Raji (cell line): ENCODE measurements around the gene C2orf76.

Source experiments
- POLR2A ChIP-seq: IDR thresholded peaks from 2 replicates; pipeline ENCODE4 v1.6.1; 2011; ENCODE audit warnings: low read depth, low read length, control low read depth; ENCODE audit not compliant: insufficient read depth

The C2orf76 gene

GRCh38 chr2:119317554-119317953 is 49.1 kb downstream of the C2orf76 start:
- TF ChIP-seq POLR2A: no peak

GRCh38 chr2:119316066-119316465 is 50.6 kb downstream of the C2orf76 start:
- no peak for TF ChIP-seq POLR2A

- no peak for TF ChIP-seq POLR2A
These were observed 51.3 kb downstream of the C2orf76 start for GRCh38 chr2:119315241-119315925.

GRCh38 chr2:119311831-119312230 is 54.8 kb downstream of the C2orf76 start:
- no peak for TF ChIP-seq POLR2A

DNA sequence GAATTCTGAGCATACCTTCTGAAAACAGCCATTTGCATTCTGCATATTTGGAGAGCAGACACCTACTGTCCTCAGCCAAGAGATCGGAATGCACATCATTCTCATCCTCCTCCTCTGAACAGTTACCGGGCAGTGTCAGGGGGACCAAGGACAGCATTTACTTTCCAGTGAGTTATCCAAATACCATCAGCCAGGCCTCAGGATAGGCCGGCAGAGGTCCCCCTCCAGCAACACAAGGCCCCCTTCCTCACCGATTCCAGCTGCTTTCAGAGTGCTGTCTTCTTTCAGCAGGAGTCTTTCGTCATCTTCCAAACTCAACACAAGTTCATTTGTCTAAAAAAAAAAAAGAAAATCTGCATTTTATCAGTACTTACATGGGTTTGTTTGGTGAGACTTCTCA is 55.3 kb downstream of the C2orf76 start:
- TF ChIP-seq POLR2A: no peak

DNA sequence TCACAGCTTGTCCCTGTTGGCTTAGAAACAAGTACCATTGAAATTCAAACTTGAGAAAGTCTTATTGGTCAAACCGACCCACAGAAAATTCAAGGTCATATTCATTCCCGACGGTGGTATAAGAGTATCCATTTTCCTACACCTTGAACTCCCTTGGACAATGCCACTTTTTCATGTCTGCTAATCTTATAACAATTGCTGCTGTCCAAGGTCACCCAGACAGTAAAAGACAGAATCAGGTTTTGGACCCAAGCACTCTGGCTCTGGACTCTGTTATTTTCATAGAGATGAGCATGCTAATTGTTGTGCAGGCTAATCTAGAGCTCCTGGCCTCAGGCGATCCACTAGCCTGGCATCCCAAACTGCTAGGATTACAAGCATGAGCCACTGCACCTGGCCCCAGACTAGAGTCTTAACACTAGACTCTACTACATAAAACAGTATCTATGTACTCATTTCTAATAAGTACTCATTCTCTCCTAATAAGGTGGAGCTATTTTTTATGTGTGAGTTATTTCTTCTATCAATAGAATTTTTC is 57.8 kb downstream of the C2orf76 start:
- no peak for TF ChIP-seq POLR2A

GRCh38 chr2:119307419-119308140 is 59.1 kb downstream of the C2orf76 start:
- no peak for TF ChIP-seq POLR2A

GRCh38 chr2:119306196-119306590 is 60.4 kb downstream of the C2orf76 start:
- no peak for TF ChIP-seq POLR2A

- TF ChIP-seq POLR2A: no peak
These were observed 61.0 kb downstream of the C2orf76 start for GRCh38 chr2:119305497-119306195.

DNA sequence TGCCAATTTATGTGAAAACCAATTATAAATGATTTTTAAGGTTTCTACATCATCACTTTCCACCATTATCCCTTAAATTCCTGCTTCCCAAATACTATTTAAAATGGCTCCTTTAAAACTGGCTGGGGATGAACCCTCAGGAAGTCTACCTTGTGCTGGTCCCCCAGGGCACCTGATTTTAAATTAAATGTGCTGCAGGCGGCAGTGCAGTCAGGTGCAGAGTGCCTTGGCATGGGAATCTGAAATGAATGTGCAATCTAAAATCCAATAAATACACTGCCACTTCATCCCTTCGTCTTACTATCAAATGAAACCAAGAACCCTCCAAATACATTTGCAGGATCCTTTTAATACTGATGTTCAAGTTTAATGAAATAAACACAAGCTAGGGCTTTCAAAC is 61.8 kb downstream of the C2orf76 start:
- no peak for TF ChIP-seq POLR2A

DNA sequence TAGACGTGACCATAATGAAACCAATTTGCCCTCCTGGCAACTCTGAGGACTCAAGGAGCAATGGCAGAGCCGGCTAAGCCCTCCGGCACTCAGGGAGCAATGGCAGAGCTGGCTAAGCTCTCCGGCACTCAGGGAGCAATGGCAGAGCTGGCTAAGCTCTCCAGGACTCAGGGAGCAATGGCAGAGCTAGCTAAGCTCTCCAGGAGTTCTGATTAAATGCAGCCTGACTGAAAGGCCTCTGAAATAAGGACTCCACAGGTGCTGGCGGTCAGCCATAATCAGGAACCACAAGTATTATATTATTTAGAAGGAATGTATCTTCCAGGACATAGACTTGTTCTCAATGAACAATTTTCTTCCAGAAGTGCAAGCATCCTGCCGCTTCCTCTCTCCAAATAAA is 65.2 kb downstream of the C2orf76 start:
- TF ChIP-seq POLR2A: no peak

DNA sequence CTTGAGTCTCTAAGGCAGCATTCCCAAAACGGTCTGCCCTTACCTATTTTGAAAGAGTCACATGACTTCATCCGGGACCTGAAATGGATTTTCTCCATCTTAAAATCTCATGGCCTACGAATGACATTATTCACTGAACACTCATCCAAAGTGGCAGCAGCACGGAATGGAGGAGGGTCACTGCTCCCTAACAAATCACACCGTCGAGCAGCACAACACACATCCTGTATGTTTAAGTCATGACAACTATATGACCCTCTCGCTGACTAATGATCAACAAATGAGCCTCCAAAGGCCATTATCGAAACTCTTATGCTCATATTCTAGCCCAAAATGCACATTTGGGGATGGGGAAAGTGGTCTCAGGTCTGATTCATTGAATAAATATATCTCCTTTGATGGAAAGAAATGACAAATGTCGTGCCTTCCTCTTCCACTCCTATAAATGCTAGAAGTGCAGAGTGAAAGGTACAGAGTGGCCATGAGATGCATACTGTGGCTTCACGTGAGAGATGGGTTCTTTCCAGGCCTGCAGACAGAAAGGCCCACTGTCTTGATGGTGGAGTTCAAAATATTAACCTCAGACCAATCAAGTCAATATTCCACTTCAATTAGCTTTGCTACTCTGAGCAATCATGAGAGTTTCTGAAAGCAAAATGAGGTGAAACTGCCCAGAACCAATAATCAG is 70.8 kb downstream of the C2orf76 start:
- no peak for TF ChIP-seq POLR2A

- TF ChIP-seq POLR2A: no peak
These were observed 72.0 kb downstream of the C2orf76 start for GRCh38 chr2:119294671-119295070.

DNA sequence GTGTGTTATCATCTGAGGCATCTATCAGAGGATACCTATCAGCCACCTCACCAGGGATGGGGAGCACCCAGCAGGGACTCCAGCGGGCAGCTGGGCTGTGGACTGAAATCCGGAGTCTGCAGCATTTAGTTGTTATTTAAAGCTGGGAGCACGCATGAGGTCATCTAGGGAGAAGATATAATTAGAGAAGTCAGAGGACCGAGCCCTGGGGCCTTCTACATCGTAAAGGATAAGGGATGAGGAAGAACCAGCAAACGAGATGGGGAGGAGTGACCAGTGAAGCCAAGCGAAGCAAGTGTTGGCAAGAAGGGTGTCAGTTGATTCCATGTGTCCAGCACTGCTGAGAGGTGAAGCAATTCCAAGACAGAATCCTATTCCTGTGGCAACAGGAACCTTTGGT is 72.7 kb downstream of the C2orf76 start:
- no peak for TF ChIP-seq POLR2A

DNA sequence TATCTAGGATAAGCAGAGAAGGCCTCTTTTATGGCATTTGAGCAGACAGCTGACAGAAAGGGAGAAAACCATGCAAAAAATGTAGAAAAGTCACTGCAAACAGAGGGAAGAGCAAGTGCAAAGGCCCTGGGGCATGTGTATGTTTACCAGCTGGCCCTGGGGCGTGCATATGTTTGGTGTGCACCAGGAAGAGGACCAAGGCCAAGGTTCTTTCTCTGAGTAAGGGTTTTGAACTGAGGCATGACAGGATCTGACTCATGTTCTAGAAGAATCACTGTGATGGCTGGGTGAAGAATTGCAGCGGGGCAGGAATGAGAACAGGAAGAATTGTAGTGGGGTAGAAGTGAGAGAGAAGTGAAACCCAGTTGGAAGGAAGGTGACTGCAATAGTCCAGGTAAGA is 73.4 kb downstream of the C2orf76 start:
- TF ChIP-seq POLR2A: no peak

GRCh38 chr2:119292226-119292625 is 74.4 kb downstream of the C2orf76 start:
- no peak for TF ChIP-seq POLR2A

DNA sequence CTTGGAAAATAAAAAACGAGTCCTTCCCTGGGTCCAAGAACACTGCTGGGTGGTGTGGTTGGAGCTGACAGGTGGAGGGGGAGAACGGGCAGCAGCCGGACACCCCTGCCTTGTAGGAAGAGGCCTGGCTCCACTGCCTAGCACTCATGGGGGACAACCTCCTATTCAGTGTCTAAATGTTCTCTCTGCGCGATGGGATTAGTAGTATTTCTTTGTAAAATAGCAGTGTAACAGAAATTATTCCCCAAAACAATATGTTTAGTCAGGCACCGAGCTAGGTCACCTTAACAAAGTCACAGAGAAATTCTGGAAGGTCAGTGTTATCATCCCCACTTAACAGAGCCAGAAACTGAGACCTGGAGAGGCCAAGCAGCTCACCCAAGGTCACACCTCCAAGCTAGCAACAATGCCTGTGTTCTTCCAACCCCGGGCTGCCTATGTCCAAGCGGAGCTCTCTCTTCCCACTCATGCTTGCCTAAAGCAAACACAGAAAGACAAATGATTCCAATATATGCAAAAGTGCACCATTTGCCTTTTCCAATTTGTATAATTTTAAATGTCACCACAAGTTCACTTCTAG is 75.0 kb downstream of the C2orf76 start:
- TF ChIP-seq POLR2A: no peak
